ENCODE data around the gene CBY2. TPM values are rescaled to one million over a fixed set of nuclear protein-coding genes. Genes with fewer than 3 reads are reported as not detected.
A peak's percentile ranks its signal among the peaks of the same experiment; 100 is the strongest.

The CBY2 gene
- total RNA-seq, 1 experiment from 2014 or later, result not detected

- Mint-ChIP-seq H3K27me3 (ENCODE audit: low read depth) (peaks cover 14% of the 10 kb centered on the region), H3K36me3 (ENCODE audit: insufficient read depth in 1 of 3, low read depth in 3 of 3) (0 out of 7 replicates have a peak, but pooled peaks cover 0 to 4% (median 0%) of the 10 kb centered on the region in 3 experiments), H3K27ac (peak overlapping the region in 1 of 3 experiments; percentile 68; a peak in 1 of 7 replicates), H3K4me1 (peaks cover 6 to 7% of the 10 kb centered on the region in 2 experiments), H3K4me3 (no peak overlapping the region), H3K9me3 (peaks cover 0 to 2% of the 10 kb centered on the region in 2 experiments; a peak in 1 of 5 replicates)
- Histone ChIP-seq H2BK5ac (ENCODE audit: insufficient read length, low read length) (no peak overlapping the region), H2BK20ac (ENCODE audit: low read depth, low read length, poor library complexity, severe bottlenecking) (no peak overlapping the region), H4K5ac (ENCODE audit: insufficient read length, low read depth, low read length) (no peak overlapping the region), H4K91ac (ENCODE audit: insufficient read length, low read depth, low read length) (no peak overlapping the region), H3K4me1 (ENCODE audit: insufficient read depth, low read length) (no peaks in the 10 kb centered on the region), H3K9ac (ENCODE audit: extremely low read depth, insufficient read length, low read length) (no peak overlapping the region), H2BK12ac (ENCODE audit: insufficient read length, low read depth, low read length) (no peak overlapping the region), H2BK15ac (ENCODE audit: low read depth, low read length) (no peak overlapping the region), H3K56ac (ENCODE audit: insufficient read length, low read depth, low read length) (no peak overlapping the region), H4K20me1 (ENCODE audit: control insufficient read depth, insufficient read depth, insufficient read length) (no peaks in the 10 kb centered on the region), H3T11ph (ENCODE audit: low read length) (no peak overlapping the region), H3K79me2 (ENCODE audit: insufficient read depth, low read length) (no peaks in the 10 kb centered on the region), H2BK120ac (ENCODE audit: low read depth, low read length, poor library complexity, severe bottlenecking) (no peak overlapping the region), H3K23me2 (ENCODE audit: insufficient read length, low read depth, low read length, poor library complexity, severe bottlenecking) (no peaks in the 10 kb centered on the region), H2AFZ (ENCODE audit: low read length) (no peak overlapping the region), H3K9me3 (ENCODE audit: control insufficient read depth, low read depth, low read length) (no peaks in the 10 kb centered on the region), H3K14ac (ENCODE audit: insufficient read depth, low read length) (no peak overlapping the region), H4K8ac (replicated peaks; ENCODE audit: insufficient read length, low read depth, low read length) (no peak overlapping the region), H3K18ac (ENCODE audit: insufficient read length, low read depth, low read length) (no peak overlapping the region), H3K4ac (ENCODE audit: low read depth, low read length) (no peak overlapping the region), H3K4me2 (ENCODE audit: insufficient read depth, insufficient read length, low read length) (no peak overlapping the region), H3K23ac (ENCODE audit: insufficient read length, low read depth, low read length) (no peak overlapping the region), H2AK5ac (ENCODE audit: insufficient read length, low read length) (no peak overlapping the region), H3K79me1 (ENCODE audit: insufficient read depth, low read depth, low read length, poor library complexity, severe bottlenecking) (no peaks in the 10 kb centered on the region), H3K27me3 (ENCODE audit: insufficient read depth, low read length) (no peaks in the 10 kb centered on the region), H3K27ac (ENCODE audit: insufficient read length, low read depth, low read length) (no peak overlapping the region)
- DNase-seq, result peak; percentile 79
- no CpG with 5 or more reads among the region's 6 CpGs for WGBS (ENCODE audit: extremely low coverage, insufficient read length, low lambda C conversion rate)
- peak; percentile 81 for TF ChIP-seq CTCF (conservative IDR thresholded peaks at IDR 0.05)
Observed at GRCh38 chr13:45728759-45729158, 26.6 kb downstream of the CBY2 start.
